HG02759 (cell line): ENCODE data around the gene INAVA.
"Not testable (repeated sequence)": the region's sequence is repeated elsewhere in the genome, so short reads cannot be mapped to it uniquely, and the experiment has no call there.

Source experiments
- ATAC-seq: cut with Tn5 transposase; IDR thresholded peaks from one replicate; pipeline ENCODE4 v1.9.1; 2021; ENCODE audit warnings: mild to moderate bottlenecking, moderate library complexity; ENCODE audit not compliant: unreplicated experiment

Gene INAVA

DNA sequence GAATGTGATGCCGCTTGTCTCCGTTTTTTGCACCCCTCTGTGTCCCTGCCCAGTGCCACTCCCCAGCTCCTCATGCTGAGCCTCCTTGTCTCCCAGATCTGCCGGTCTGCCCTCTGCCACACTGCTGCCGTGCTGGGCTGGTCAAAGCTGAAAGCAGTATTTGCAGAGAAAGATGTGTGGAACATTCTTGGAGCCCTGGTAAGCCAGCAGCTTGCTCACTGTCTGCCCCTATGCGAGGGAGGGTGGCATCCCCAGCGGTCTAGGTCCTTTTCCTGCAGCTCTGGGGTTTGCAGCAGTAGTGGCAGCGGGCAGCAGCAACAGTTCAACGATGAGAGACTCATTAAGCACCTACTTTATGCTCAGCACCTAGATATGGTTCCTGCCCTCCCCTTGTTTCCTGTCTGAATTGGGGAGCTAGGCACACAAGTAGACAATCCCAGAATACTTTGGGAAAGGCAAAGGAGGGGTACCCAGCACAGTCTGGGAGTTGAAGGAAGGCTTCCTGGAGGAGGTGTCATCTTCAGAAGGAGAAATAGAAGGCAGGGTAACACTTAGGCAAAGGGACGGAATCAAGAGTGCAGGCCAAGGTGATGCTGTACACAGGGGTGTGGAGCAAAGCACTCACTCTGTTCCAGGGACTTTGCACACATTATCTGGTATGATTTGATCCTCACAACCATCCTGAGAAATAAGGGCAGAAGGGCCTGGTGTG is 65.7 kb downstream of the INAVA start:
- ATAC-seq, result no peak

DNA sequence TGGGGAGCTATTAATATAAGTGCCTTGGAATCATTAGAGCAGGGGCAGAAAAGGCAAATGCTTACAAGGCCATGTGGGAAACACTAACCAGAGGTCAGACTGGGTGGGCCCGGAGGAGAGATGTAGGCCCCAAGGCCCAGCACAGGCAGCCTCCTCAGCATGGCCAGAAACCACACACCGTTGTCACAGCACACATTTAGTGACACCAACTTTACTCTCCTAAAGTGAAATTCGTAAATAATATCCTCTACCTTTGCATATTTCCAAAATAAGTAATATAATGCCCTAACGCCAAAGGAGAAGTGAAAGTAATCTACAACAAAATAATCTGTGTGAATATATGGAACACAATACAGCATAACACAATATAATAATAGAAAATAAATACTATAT is 66.2 kb downstream of the INAVA start:
- ATAC-seq, result peak; percentile 50

DNA sequence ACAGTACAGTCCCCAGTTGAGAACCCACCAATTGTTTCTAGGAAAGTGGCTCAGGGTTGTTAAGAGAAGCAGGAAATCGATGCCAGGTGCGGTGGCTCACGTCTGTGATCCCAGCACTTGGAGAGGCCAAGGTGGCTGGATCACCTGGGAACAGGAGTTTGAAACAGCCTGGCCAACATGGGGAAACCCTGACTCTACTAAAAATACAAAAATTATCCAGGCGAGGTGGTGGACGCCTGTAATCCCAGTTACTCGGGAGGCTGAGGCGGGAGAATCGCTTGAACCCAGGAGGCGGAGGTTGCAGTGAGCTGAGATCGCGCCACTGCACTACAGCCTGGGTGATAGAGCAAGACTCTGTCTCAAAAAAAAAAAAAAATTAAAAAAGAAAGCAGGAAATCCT is 67.5 kb downstream of the INAVA start:
- not testable (repeated sequence) for ATAC-seq

DNA sequence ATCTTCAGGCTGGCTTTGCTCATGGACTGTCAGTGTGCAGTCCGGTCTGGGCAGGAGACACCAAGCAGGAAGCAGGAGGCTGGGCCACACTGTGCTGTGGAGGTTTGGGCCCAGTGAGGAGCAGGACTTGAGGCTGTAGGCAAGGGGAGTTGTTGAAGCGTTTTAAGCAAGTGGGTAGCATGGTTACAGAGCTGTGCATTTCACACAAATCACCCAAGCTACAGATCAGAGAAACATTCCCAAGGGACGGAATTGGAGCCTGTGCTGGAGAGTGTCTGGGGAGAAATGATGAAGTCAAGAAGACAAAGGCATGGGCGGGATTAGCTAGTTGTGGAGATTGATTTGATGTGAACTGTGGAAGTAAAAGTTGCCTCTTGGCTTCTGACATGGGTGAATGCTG is 67.9 kb downstream of the INAVA start:
- ATAC-seq, result no peak

DNA sequence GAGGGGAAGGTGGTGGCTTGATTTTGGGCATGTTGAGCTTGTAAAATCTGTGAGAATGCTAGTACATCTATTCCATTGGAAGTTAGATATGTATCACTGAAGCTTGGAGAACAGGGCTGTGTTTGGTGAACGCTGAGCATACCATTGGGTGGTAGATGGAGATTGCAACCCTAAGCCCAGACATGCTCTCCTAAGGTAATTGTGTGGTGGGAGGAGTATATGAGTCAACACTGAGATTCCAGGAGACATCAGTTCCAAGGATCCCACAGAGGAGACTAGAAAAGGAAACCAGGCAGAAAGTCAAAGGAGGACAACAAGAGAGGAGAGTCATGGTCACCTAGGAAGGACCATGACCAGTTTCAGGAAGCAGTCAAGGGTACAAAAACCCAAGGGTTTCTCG is 68.4 kb downstream of the INAVA start:
- no peak for ATAC-seq

DNA sequence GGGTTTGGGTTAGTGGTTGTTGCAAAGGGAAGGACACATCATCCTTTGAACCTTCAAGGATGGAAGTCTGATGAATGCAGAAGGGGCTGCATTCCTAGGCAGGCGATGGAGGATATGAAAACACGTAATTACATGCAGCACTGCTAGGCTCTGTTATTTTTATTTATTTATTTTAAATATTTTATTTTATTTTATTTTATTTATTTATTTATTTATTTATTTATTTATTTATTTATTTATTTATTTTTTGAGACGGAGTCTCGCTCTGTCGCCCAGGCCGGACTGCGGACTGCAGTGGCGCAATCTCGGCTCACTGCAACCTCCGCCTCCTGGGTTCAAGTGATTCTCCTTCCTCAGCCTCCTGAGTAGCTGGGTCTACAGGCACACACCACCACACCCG is 69.2 kb downstream of the INAVA start:
- ATAC-seq, result not testable (repeated sequence)
